Trophoblast cell (in vitro differentiated cells and primary cell): ENCODE results near the gene CCR2.
"Not testable (repeated sequence)": the region's sequence is repeated elsewhere in the genome, so short reads cannot be mapped to it uniquely, and the experiment has no call there.

Source experiments
- DNase-seq, 2 donors: peaks; one replicate each; pipeline ENCODE4 v3.0.0-alpha.2; 2016
- H2AFZ ChIP-seq: 2 replicates; pipeline ENCODE4 v1.6.1; 2013; ENCODE audit warnings: low read length, moderate library complexity, mild to moderate bottlenecking; ENCODE audit not compliant: insufficient read depth, poor library complexity
- H2AK5ac ChIP-seq: 2 replicates; pipeline ENCODE4 v1.6.1; 2013; ENCODE audit warnings: mild to moderate bottlenecking, low read length
- H2BK120ac ChIP-seq: 2 replicates; pipeline ENCODE4 v1.6.1; 2013; ENCODE audit warnings: low read length, mild to moderate bottlenecking, moderate library complexity; ENCODE audit not compliant: insufficient read depth, poor library complexity
- H2BK12ac ChIP-seq: 2 replicates; pipeline ENCODE4 v1.6.1; 2013; ENCODE audit warnings: mild to moderate bottlenecking, low read length, moderate library complexity
- H2BK5ac ChIP-seq: 2 replicates; pipeline ENCODE4 v1.6.1; 2013; ENCODE audit warnings: low read length, low read depth, moderate library complexity, mild to moderate bottlenecking; ENCODE audit not compliant: poor library complexity
- H3K14ac ChIP-seq: 2 replicates; pipeline ENCODE4 v1.6.1; 2013; ENCODE audit warnings: mild to moderate bottlenecking, low read length
- H3K18ac ChIP-seq: 2 replicates; pipeline ENCODE4 v1.6.1; 2013; ENCODE audit warnings: mild to moderate bottlenecking, low read length
- H3K23ac ChIP-seq: 2 replicates; pipeline ENCODE4 v1.6.1; 2013; ENCODE audit warnings: low read length
- H3K27ac ChIP-seq: 2 replicates; pipeline ENCODE4 v1.5.1; 2013; ENCODE audit warnings: low read depth, mild to moderate bottlenecking, inconsistent platforms, low read length, moderate library complexity
- H3K27me3 ChIP-seq: 2 replicates; pipeline ENCODE4 v1.6.1; 2013; ENCODE audit warnings: inconsistent platforms, mild to moderate bottlenecking, low read length, moderate library complexity; ENCODE audit not compliant: insufficient read depth
- H3K36me3 ChIP-seq, 2 experiments: 1 replicate in 1 of 2; 2 replicates in 1 of 2; pipeline ENCODE4 v1.6.1; 2013; ENCODE audit warnings: low read length in 2 of 2, mild to moderate bottlenecking in 2 of 2, moderate library complexity in 1 of 2; ENCODE audit not compliant: insufficient read depth in 2 of 2, control insufficient read depth in 1 of 2
- H3K4ac ChIP-seq: 2 replicates; pipeline ENCODE4 v1.6.1; 2013; ENCODE audit warnings: low read depth, mild to moderate bottlenecking, low read length, moderate library complexity
- H3K4me1 ChIP-seq, 2 experiments: 1 replicate in 1 of 2; 2 replicates in 1 of 2; pipeline ENCODE4 v1.6.1; 2013; ENCODE audit warnings: low read length in 2 of 2, mild to moderate bottlenecking in 2 of 2, moderate library complexity in 1 of 2; ENCODE audit not compliant: insufficient read depth in 2 of 2, control insufficient read depth in 1 of 2
- H3K4me2 ChIP-seq: 2 replicates; pipeline ENCODE4 v1.6.1; 2013; ENCODE audit warnings: inconsistent platforms, mild to moderate bottlenecking, low read length, moderate library complexity
- H3K4me3 ChIP-seq: 2 replicates; pipeline ENCODE4 v1.5.1; 2013; ENCODE audit warnings: mild to moderate bottlenecking, low read depth, low read length, inconsistent platforms
- H3K79me1 ChIP-seq: one replicate; pipeline ENCODE4 v1.6.1; 2013; ENCODE audit warnings: low read length
- H3K79me2 ChIP-seq: 2 replicates; pipeline ENCODE4 v1.6.1; 2013; ENCODE audit warnings: low read length, mild to moderate bottlenecking; ENCODE audit not compliant: control insufficient read depth, insufficient read depth, poor library complexity
- H3K9ac ChIP-seq: 2 replicates; pipeline ENCODE4 v1.6.1; 2013; ENCODE audit warnings: mild to moderate bottlenecking, low read length
- H3K9me3 ChIP-seq: 2 replicates; pipeline ENCODE4 v1.6.1; 2013; ENCODE audit warnings: low read depth, mild to moderate bottlenecking, control low read depth, inconsistent platforms, low read length; ENCODE audit not compliant: insufficient read depth
- H4K12ac ChIP-seq: 2 replicates; pipeline ENCODE4 v1.6.1; 2013; ENCODE audit warnings: low read depth, mild to moderate bottlenecking, low read length, moderate library complexity
- H4K8ac ChIP-seq: 2 replicates; pipeline ENCODE4 v1.6.1; 2013; ENCODE audit warnings: low read depth, mild to moderate bottlenecking, low read length, moderate library complexity
- H4K91ac ChIP-seq: one replicate; pipeline ENCODE4 v1.6.1; 2013; ENCODE audit warnings: low read depth, mild to moderate bottlenecking, low read length, moderate library complexity
- WGBS: extraction: QIAGEN DNeasy Blood & Tissue Kit; methylation state at CpG from one replicate; pipeline ENCODE4 v1.1.7; 2013; ENCODE audit warnings: missing lambda C conversion rate; ENCODE audit not compliant: insufficient read length, insufficient coverage; ENCODE audit errors: extremely low coverage; 5-methylcytosine and 5-hydroxymethylcytosine counted together

Gene CCR2

DNA sequence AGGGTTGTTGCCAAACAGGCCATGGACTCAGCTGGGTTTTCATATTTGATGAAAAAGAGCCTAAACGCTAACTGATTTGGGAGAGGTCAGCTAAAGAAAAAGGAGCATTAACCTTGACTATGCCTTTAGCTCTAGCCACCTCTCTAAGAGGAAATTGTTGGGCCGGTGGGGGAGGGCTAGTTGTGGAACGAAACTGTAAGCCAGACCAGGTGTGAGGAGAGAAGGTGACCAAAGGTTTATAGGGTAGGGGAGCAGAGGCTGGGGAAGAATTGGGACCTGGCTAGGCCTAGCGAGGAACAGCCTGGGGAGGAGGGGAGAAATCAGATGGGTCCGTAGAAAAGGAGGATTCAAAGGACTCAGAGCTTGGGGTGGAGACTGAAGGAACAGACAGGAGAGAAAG lies 37.6 kb downstream of the CCR2 start:
- peaks cover 20 to 24% of the 10 kb centered on the region in 2 experiments for H3K4me1 ChIP-seq
- H3K79me2 ChIP-seq, H3K9me3 ChIP-seq, H2AFZ ChIP-seq, H4K12ac ChIP-seq, H2BK5ac ChIP-seq, H3K4ac ChIP-seq, H2BK12ac ChIP-seq, H3K18ac ChIP-seq, H3K36me3 ChIP-seq, H4K91ac ChIP-seq, H3K14ac ChIP-seq, H3K27ac ChIP-seq, DNase-seq, H2AK5ac ChIP-seq, H3K4me3 ChIP-seq, H4K8ac ChIP-seq, H3K9ac ChIP-seq, H3K4me2 ChIP-seq, H3K23ac ChIP-seq, H2BK120ac ChIP-seq, H3K27me3 ChIP-seq: not testable (repeated sequence)
- H3K79me1 ChIP-seq = peaks cover 10% of the 10 kb centered on the region
- WGBS = no CpG with 5 or more reads among the region's 5 CpGs

DNA sequence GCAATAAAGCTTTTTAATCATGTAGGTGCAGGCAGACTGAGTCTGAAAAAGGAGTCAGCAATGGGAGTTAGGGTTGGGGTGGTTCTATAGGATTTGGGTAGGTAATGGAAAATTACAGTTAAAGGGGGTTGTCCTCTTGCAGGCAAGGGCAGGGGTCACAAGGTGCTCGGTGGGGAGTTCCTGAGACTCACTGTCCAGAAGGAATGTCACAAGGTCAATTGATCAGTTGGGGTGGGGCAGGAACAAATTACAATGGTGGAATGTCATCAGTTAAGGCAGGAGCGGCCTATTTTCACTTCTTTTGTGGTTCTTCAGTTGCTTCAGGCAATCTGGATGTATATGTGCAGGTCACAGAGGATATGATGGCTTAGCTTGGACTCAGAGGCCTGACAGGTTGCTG lies 39.1 kb downstream of the CCR2 start:
- Histone ChIP-seq H3K79me2 (no peaks in the 10 kb centered on the region), H2AK5ac (no peak overlapping the region), H4K8ac (no peak overlapping the region), H3K23ac (no peak overlapping the region), H3K4me1 (peaks cover 22 to 25% of the 10 kb centered on the region in 2 experiments), H2BK5ac (peak overlapping the region; percentile 46), H2AFZ (no peak overlapping the region), H3K36me3 (no peaks in the 10 kb centered on the region), H4K91ac (peak overlapping the region; percentile 19), H3K79me1 (peaks cover 10% of the 10 kb centered on the region), H3K14ac (no peak overlapping the region), H3K27ac (no peak overlapping the region), H3K9ac (no peak overlapping the region), H4K12ac (no peak overlapping the region), H3K27me3 (no peaks in the 10 kb centered on the region), H2BK12ac (no peak overlapping the region), H2BK120ac (peak overlapping the region; percentile 11), H3K4ac (no peak overlapping the region), H3K18ac (no peak overlapping the region), H3K4me3 (no peak overlapping the region), H3K9me3 (no peaks in the 10 kb centered on the region), H3K4me2 (no peak overlapping the region)
- no CpG with 5 or more reads among the region's 2 CpGs for WGBS
- no peak for DNase-seq

DNA sequence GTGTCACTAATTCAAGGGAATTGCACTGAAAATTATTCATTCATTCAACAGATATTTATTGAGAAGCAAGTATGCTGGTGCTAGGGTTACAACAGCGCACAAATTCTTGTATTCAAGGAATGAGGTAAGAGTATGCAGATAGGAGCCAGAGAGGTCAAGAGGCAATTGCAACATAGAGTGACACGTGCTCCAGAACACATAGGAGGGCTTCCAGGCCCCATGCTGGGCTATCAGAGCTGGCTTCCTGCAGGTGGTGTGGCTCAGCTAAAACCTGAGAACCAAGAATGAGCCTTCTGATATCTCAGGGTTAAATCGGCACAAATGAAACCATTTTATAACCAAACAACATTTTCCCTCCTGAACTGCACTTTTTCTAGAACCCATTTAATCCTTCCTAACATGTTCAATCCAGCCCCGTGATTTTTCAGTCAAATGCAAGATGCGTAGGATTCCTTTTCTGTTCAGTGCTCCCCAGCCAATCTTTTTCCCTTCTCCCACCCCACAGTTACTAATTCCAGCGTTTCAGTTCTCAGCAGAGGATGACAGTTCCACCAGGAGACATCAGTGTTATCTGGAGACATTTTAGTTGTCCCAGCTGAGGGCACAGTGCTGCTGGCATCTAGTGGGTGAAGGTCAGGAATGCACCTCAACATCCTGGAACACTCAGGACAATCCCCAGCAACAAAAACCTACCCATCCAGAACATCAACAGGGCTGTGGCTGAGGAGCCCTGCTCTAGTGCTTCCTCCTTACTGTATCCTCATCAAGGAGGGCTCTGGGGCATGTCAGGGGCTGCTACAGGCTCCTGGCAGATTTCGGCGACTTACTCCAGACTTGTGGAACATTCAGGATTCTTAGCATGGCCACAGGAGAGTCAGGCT lies 39.9 kb downstream of the CCR2 start:
- Histone ChIP-seq H3K4me1 (peaks cover 22 to 25% of the 10 kb centered on the region in 2 experiments), H3K79me2 (no peaks in the 10 kb centered on the region), H3K4ac (no peak overlapping the region), H3K27me3 (no peaks in the 10 kb centered on the region), H2BK12ac (peak overlapping the region; percentile 20), H3K79me1 (peaks cover 10% of the 10 kb centered on the region), H3K4me3 (no peak overlapping the region), H4K91ac (peak overlapping the region; percentile 72), H3K4me2 (no peak overlapping the region), H3K9ac (no peak overlapping the region), H2BK120ac (peak overlapping the region; percentile 48), H2BK5ac (no peak overlapping the region), H3K18ac (no peak overlapping the region), H3K9me3 (no peaks in the 10 kb centered on the region), H4K8ac (no peak overlapping the region), H2AK5ac (no peak overlapping the region), H4K12ac (no peak overlapping the region), H3K23ac (no peak overlapping the region), H3K36me3 (no peaks in the 10 kb centered on the region), H2AFZ (no peak overlapping the region), H3K27ac (no peak overlapping the region), H3K14ac (no peak overlapping the region)
- no CpG with 5 or more reads among the region's 8 CpGs for WGBS
- DNase-seq = peak; percentile 85 to 95

DNA sequence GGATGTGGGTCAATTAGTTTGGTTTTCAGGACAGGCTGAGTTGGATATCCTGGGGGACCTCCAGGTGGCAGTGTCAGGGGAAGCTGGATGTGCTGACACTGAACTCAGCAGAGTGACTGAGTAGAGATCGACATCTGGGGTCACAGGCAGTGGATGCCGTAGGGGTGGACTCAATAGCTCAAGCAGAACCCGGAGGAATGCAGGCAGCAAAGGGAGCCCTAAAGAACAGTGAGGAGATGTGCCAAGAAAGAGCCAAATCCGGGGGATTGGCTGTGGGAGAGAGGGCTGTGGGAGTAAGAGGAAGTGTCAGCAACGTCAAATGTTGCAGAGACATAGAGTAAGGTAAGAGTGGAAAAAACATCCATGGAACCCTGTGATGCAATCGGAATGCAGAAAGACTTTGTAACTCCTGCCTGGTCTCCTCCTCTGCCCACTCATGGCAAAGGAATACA lies 41.3 kb downstream of the CCR2 start:
- no peak overlapping the region for H3K4ac ChIP-seq
- no peak overlapping the region for H4K12ac ChIP-seq
- peak; percentile 85 to 93 for DNase-seq
- no peak overlapping the region for H3K23ac ChIP-seq
- no peaks in the 10 kb centered on the region for H3K27me3 ChIP-seq
- H3K9ac ChIP-seq = no peak overlapping the region
- H2BK12ac ChIP-seq = no peak overlapping the region
- WGBS = no CpG with 5 or more reads among the region's 6 CpGs
- H3K36me3 ChIP-seq = no peaks in the 10 kb centered on the region
- no peak overlapping the region for H2AK5ac ChIP-seq
- H2AFZ ChIP-seq = no peak overlapping the region
- H2BK5ac ChIP-seq = no peak overlapping the region
- peaks cover 22 to 25% of the 10 kb centered on the region in 2 experiments for H3K4me1 ChIP-seq
- H3K4me3 ChIP-seq = no peak overlapping the region
- no peak overlapping the region for H4K8ac ChIP-seq
- peak overlapping the region; percentile 5 for H3K18ac ChIP-seq
- H3K4me2 ChIP-seq = no peak overlapping the region
- no peaks in the 10 kb centered on the region for H3K9me3 ChIP-seq
- no peaks in the 10 kb centered on the region for H3K79me2 ChIP-seq
- no peak overlapping the region for H3K27ac ChIP-seq
- H3K79me1 ChIP-seq = peaks cover 10% of the 10 kb centered on the region
- H3K14ac ChIP-seq = peak overlapping the region; percentile 2
- peak overlapping the region; percentile 26 for H4K91ac ChIP-seq
- H2BK120ac ChIP-seq = no peak overlapping the region
